HG02798 (cell line): Measurements from ENCODE around the gene ALK.
"Not testable (repeated sequence)": the region's sequence is repeated elsewhere in the genome, so short reads cannot be mapped to it uniquely, and the experiment has no call there.

ENCODE experiments used
- ATAC-seq: cut with Tn5 transposase; IDR thresholded peaks from one replicate; pipeline ENCODE4 v1.9.1; 2021; ENCODE audit warnings: mild to moderate bottlenecking; ENCODE audit not compliant: unreplicated experiment, poor library complexity

The ALK gene

GRCh38 chr2:29246383-29247300, 674.7 kb downstream of the ALK start:
- no peak for ATAC-seq

DNA sequence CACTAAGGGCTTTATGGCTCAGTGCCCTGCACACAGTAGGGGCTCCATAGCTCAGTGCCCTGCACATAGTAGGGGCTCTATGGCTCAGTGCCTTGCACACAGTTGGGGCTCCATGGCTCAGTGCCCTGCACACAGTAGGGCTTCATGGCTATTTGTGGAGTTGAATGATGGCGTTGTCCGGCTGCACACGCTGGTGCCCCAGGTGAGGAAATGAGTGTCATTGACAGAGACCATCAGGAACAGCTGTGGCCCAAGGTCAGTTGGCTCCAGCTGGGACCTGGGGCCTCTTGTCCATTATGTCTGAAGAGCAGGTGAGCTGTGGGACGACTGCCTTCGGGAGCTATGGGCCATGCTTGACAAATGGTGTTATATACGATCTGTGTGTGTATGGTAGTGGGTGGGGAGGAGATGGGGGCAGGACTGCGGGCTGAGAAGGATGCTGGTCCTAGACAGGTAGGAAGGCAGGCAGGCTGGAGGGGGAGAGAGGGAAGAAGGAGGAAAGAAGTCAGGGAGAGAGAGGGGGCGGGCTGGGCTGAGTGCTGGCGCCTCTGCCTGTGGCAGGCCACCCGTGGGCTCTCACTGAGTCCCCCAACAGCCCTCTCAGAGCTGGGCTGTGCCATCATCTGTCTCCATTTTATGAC, 675.5 kb downstream of the ALK start:
- no peak for ATAC-seq

DNA sequence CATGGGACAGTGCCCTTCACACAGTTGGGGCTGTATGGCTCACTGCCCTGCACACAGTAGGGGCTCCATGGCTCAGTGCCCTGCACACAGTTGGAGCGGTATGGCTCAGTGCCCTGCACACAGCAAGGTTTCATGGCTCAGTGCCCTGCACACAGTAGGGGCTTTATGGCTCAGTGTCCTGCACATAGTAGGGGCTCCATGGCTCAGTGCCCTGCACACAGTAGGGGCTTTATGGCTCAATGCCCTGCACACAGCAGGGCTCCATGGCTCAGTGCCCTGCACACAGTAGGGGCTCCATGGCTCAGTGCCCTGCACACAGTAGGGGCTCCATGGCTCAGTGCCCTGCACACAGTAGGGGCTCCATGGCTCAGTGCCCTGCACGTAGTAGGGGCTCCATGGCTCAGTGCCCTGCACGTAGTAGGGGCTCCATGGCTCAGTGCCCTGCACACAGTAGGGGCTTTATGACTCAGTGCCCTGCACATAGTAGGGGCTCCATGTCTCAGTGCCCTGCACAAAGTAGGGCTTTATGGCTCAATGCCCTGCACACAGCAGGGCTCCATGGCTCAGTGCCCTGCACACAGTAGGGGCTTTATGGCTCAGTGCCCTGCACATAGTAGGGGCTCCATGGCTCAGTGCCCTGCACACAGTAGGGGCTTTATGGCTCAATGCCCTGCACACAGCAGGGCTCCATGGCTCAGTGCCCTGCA, 676.2 kb downstream of the ALK start:
- ATAC-seq = not testable (repeated sequence)

DNA sequence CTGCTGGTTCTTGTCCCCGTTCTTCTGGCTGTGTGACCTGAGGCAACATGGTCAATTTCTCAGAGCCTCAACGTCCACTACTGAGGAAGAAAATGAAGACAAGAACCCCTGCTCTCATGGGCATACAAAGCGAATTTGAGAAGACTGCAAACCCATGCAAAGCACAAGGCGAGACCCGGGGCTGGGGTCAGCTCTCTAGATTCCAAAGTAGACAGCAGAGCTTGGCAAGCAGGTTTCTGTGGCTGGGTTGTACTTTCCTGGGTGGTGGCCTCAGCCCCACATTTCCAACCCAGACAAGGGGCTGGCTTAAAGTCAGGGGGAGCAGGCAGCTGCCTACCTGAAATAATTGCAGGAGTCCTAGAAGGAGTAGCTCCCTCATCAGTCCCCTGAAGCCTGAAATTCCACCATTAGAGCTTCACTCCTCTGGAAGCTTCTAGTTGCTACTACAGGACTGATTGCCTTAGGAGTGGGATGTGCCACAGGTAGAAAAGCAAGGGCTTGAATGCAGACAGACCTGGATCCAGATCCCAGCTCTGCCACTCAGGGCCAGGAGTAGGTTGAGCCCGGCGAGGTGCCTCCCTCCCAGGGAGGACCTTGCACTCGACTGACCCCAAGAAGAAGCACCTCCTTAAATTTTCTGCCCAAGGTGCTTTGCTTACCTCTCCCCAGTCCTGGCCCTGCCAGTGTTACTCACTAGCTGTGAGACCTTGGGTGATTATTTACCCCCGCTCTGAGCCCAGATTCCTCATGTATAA, 678.6 kb downstream of the ALK start:
- ATAC-seq = no peak

GRCh38 chr2:29241955-29242565, 679.3 kb downstream of the ALK start:
- no peak for ATAC-seq

GRCh38 chr2:29241341-29241740, 680.0 kb downstream of the ALK start:
- ATAC-seq = no peak

GRCh38 chr2:29240601-29241000, 680.8 kb downstream of the ALK start:
- ATAC-seq = no peak

DNA sequence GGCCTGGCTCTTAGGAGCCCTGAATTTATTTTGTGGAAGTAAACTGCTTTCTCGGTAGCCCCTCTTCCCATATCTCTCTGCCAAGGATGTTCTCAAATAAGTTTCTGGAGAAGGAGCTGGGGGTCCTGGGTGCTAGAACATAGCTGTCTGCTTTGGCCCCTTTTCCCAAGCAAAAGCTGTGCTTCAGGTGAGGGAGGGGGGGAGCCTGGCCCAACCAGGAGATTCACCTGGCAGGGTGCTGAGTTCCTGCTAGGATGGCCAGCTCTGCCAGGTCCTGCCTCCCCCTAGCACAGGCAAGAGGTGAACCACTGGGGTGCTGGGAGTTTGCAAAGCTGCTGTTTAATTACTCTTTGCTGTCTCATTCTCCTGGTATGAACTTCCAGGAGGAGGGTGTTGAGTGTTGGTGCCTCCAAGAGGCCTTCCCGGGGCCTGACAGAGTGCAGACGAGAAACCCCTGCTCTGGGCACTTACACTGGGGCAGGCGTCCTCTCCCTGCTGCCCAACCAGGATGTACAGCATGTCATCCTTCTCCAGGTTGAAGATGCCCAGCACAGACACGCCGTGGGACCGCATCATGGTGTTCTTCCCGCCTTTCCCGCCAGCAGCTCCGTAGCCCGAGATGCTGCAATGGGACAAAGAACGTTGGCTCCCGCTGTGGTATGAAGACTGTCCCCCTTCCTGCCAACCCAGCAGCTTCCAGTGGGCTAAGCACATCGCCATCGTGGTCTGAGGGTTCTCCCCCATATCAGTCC, 682.0 kb downstream of the ALK start:
- no peak for ATAC-seq

GRCh38 chr2:29238497-29238896, 682.9 kb downstream of the ALK start:
- no peak for ATAC-seq

- ATAC-seq = no peak
These were observed 685.3 kb downstream of the ALK start for GRCh38 chr2:29236074-29236473.

DNA sequence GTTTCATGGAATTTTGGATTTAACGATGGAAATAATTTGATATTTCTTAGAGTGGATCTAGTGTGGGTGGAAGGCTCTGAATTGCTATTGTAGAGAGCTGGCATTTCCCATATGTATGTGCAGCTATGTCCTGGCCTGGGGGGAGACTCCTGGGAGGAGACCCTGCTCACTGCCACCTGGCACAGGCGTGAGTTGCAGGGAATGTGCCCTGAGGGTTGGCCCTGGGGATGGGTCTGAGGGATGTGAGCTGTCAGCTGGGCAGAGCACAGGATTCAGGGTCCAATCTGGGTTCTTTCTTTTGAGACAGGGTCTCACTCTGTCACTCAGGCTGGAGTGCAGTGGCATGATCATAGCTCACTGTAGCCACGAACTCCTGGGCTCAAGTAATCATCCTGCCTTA, 686.0 kb downstream of the ALK start:
- ATAC-seq = no peak

DNA sequence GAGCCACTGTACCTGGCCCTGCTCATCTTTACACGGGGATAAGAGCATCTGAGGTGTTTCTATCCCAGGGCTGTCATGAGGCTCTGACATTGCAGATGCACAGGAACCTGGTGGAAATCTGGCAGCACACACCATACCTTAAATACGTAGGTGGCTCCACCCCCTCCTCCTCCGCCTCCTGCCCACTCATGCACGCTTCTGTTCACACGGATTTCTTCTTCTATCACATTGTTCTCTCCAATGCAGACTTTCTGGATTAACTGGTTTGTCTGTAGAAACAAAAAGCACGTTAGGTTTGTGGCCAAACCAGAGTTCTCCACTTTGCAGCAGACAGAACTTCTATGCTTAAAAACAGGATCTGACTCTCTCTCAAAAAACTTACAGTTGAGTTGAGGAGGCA, 688.0 kb downstream of the ALK start:
- ATAC-seq = no peak

DNA sequence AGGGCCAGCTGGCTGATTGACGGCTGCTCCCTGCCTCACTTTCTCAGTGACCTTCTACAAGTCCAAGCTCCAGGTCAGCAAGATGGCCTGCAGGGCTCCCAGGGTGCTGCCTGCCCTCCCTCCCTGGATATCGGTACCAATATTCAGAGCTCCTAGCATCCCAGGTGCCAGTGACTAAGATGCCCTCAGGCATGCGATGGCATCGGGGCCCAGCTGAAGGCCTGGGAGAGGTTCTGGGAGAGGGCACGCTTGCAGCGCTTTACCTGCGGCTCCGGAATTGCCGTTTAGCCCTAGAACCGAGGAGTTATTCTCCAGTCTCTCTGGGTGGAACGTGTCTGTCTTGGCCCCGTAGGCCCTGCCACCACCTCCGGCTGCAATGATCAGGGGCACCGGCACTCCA, 689.3 kb downstream of the ALK start:
- ATAC-seq = no peak

DNA sequence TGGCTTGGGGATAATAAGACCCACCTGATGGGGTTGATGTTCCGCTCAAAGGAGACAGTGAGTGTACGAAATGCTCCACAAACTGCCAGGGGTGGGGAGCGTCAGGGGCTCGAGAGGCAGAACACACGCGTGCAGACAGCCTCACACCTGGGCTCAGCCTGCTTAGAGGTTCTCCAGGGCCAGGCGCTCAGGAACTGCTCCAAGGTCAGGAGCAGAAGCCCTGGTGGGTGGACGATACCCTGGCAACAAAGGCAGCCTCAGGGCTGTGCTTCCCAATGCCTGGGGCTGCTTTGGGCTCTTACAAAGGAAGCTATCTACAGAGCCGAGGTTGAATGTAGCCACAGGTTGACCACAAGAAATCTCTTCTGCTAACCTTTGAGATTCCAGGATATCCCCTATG, 691.7 kb downstream of the ALK start:
- ATAC-seq = no peak

GRCh38 chr2:29228947-29229346, 692.4 kb downstream of the ALK start:
- no peak for ATAC-seq

DNA sequence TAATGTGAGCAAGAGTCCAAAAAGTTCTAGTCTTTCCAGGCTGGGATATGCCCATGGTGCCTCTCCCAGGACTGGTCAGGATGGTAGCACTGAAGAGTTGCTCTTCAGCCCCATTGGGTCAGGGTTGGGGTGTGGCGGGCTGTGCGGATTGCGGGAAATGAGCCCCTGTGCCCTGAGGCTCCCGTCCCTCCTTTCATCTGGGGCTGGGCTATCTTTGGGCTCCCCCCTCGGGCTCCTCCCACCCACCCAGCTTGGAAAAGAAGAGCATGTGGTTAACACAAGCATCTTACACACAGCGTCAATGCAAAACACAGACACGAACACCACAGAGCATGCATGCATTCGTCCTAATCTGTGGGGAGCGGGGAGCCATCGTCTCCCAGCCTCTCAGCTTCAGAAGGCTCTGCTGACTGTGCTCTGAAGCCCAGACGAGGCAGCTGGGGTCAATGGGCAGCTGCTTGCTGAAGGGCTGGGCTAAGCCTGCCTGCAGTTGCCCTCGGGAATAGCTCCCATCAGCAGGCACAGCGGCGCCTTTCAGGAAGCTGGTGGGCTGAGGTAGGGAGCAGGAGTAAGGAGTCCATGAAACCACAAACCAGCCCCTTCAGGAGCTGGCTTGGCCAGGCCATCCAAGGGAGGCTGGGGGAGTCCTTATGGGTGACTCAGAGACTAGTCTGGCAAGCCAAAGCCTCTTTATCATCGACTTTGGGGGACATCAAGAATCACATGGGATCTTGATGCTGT, 693.3 kb downstream of the ALK start:
- no peak for ATAC-seq

GRCh38 chr2:29226808-29227207, 694.6 kb downstream of the ALK start:
- ATAC-seq = no peak

GRCh38 chr2:29226375-29226774, 695.0 kb downstream of the ALK start:
- no peak for ATAC-seq

GRCh38 chr2:29225814-29226213, 695.6 kb downstream of the ALK start:
- no peak for ATAC-seq
